ENCODE measurements around the gene SELENOI. TPM values are rescaled to one million over a fixed set of nuclear protein-coding genes. Genes with fewer than 3 reads are reported as not detected.

SELENOI gene
- total and polyA plus RNA-seq, 2 of the 4 experiments (the other 2 are of a cell fraction): 5.1 to 25.1 TPM

DNA sequence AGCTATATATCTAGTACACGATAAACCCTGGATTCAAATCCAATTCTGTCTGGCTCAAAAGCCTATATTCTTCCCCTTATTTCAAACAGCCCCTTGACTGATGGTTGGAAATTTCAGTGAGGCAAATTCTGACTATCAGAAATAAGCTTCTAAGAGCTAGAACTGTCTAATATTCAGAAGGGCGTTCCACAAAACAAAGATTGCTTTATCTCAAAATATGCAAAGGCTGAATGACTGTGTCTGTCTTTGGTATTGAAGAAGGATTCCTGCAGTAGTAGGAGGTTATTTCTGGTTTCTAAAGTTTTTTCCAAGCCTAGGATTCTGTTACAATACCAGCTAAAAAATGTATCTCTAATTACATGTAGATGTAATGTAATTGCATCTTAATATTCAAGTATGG, 86.9 kb downstream of the SELENOI start:
- H3K56ac ChIP-seq (ENCODE audit: extremely low read depth, insufficient read depth, low read length): no peak overlapping the region
- no peak overlapping the region for H3K4me3 ChIP-seq (ENCODE audit: insufficient read depth, low read depth, low read length)
- H3K79me1 ChIP-seq (ENCODE audit: low read depth in 1 of 2, low read length in 2 of 2): no peaks in the 10 kb centered on the region
- H4K20me1 ChIP-seq (ENCODE audit: insufficient read depth, low read length): no peaks in the 10 kb centered on the region
- H2BK15ac ChIP-seq (ENCODE audit: low read depth, low read length): no peak overlapping the region
- H3K9ac ChIP-seq (ENCODE audit: low read depth, low read length): no peak overlapping the region
- no TSS peak for BruUV-seq (replicated peaks)
- H2BK120ac ChIP-seq (ENCODE audit: low read depth, low read length): no peak overlapping the region
- H3K4me1 ChIP-seq (ENCODE audit: control insufficient read depth, insufficient read depth, low read length): no peaks in the 10 kb centered on the region
- H2AFZ ChIP-seq (replicated peaks; ENCODE audit: low read length, poor library complexity): no peak overlapping the region
- no peak overlapping the region for H2AK5ac ChIP-seq (ENCODE audit: low read depth, low read length)
- WGBS, 2 experiments (ENCODE audit: extremely low coverage in 2 of 2, insufficient read length in 1 of 2): no CpG with 5 or more reads among the region's 2 CpGs
- no peak overlapping the region for H3K4me2 ChIP-seq (ENCODE audit: low read depth, low read length)
- H2BK5ac ChIP-seq (ENCODE audit: low read depth, low read length, poor library complexity, severe bottlenecking): no peak overlapping the region
- ATAC-seq (ENCODE audit: low read depth) (no peak), DNase-seq (no peak)
- no peak overlapping the region for H2BK20ac ChIP-seq (ENCODE audit: low read depth, low read length)
- H3K9me3 ChIP-seq (ENCODE audit: control insufficient read depth, insufficient read depth, low read length): no peaks in the 10 kb centered on the region
- H4K91ac ChIP-seq (ENCODE audit: insufficient read depth, low read depth, low read length): no peak overlapping the region
- H3K4ac ChIP-seq (ENCODE audit: low read depth, low read length): no peak overlapping the region
- TF ChIP-seq NFE2L2 (IDR thresholded peaks at IDR 0.05; ENCODE audit: low read depth, low read length): no peak
- TF ChIP-seq, protein P1, sequence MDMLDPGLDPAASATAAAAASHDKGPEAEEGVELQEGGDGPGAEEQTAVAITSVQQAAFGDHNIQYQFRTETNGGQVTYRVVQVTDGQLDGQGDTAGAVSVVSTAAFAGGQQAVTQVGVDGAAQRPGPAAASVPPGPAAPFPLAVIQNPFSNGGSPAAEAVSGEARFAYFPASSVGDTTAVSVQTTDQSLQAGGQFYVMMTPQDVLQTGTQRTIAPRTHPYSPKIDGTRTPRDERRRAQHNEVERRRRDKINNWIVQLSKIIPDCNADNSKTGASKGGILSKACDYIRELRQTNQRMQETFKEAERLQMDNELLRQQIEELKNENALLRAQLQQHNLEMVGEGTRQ (IDR thresholded peaks at IDR 0.05; ENCODE audit: low read depth, low read length): no peak
- TF ChIP-seq MAZ (IDR thresholded peaks at IDR 0.05; ENCODE audit: borderline replicate concordance, low read depth, low read length): no peak
- no peak for TF ChIP-seq CEBPB (IDR thresholded peaks at IDR 0.05; ENCODE audit: low read depth, low read length)
- TF ChIP-seq MXI1 (IDR thresholded peaks at IDR 0.05; ENCODE audit: borderline replicate concordance, low read depth, low read length): no peak
- TF ChIP-seq FOS (IDR thresholded peaks at IDR 0.05; ENCODE audit: low read depth, low read length): no peak
- TF ChIP-seq RAD21 (IDR thresholded peaks at IDR 0.05; ENCODE audit: low read length): no peak
- no peak for TF ChIP-seq RFX5 (IDR thresholded peaks at IDR 0.05; ENCODE audit: low read depth, low read length)
- TF ChIP-seq SMC3 (IDR thresholded peaks at IDR 0.05; ENCODE audit: low read depth, low read length): no peak
- H3K18ac ChIP-seq (ENCODE audit: low read depth, low read length): no peak overlapping the region
- no peak overlapping the region for H4K8ac ChIP-seq (ENCODE audit: low read depth in 2 of 2, low read length in 2 of 2)
- ChIA-PET POLR2A (ENCODE audit: unreplicated experiment) (no interaction called here), CTCF (interaction anchor here (0.6 kb wide), 1 partner anchor 372 kb away, joined by 3 read pairs; no protein-coding TSS in a partner anchor)
- no peak overlapping the region for H3K27ac ChIP-seq (ENCODE audit: insufficient read depth, low read length)
- no peak overlapping the region for H3K14ac ChIP-seq (replicated peaks; ENCODE audit: low read depth, low read length)
- no peaks in the 10 kb centered on the region for H3K36me3 ChIP-seq (ENCODE audit: control insufficient read depth, insufficient read depth, low read length)
- no peak overlapping the region for H3K23ac ChIP-seq (ENCODE audit: low read depth, low read length)
- peaks cover 17% of the 10 kb centered on the region for H3K27me3 ChIP-seq (ENCODE audit: control insufficient read depth, insufficient read depth, low read length)
- H3K9me1 ChIP-seq (ENCODE audit: insufficient read depth, low read length): no peaks in the 10 kb centered on the region
- in situ Hi-C loops (cut with MboI; ENCODE audit: low sequenced_read_pairs) (no loop called here), dilution Hi-C loops (cut with HindIII; ENCODE audit: low sequenced_read_pairs, unreplicated experiment) (no loop called here), intact Hi-C loops (cut with micrococcal nuclease) (no loop called here)
- no peak overlapping the region for H4K5ac ChIP-seq (ENCODE audit: low read depth, low read length)
- H2AK9ac ChIP-seq (replicated peaks; ENCODE audit: low read depth, low read length, poor library complexity): no peak overlapping the region
